HG03060 (cell line): ENCODE data around the gene ALOXE3.
A peak's percentile ranks its signal among the peaks of the same experiment; 100 is the strongest.
"Not testable (repeated sequence)": the region's sequence is repeated elsewhere in the genome, so short reads cannot be mapped to it uniquely, and the experiment has no call there.

Experiments used
- ATAC-seq: cut with Tn5 transposase; IDR thresholded peaks from one replicate; pipeline ENCODE4 v1.9.1; 2021; ENCODE audit warnings: low read depth, moderate number of reproducible peaks; ENCODE audit not compliant: unreplicated experiment

Gene ALOXE3

DNA sequence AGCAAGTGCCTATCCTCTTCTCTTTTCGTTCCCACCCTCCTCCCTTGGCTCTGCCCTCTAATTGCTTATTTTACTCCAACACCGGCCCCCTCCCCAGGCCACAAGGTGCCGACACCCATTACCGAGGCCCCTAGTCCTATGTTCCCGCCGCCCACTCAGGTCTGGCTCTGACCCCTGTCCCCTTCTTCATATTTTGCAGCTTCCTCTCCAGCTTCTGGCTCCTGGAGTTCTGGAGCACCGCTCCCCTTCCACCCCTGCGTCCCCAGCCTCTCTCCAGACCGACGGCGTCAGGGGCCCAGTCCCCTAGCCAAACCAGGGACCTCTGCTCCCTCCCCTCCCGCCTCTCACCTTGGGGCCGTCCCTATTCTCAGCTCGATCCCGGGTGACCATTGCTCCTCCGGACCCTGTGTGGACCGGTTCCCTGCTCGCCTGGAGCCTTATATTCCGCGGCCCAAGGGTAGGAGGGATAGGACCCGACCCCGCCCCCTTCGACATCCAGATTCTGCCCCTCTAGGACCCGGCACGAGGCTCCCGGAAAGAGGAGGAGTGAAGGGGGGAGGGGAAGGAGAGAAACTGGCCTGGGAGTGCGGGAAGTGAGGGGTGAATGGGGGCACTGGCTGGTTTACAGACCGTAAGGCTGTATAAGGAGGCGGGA, 5.5 kb upstream of the ALOXE3 start, which contains the start of gene HES7:
Gene HES7 (minus strand): TSS at position 412 of the 655 bp plus-strand sequence. CDS start 22 bp downstream, at position 390.
- no peak for ATAC-seq

- no peak for ATAC-seq
Measured at GRCh38 chr17:8122924-8123694, 4.8 kb upstream of the ALOXE3 start.

GRCh38 chr17:8122422-8122923, 4.2 kb upstream of the ALOXE3 start:
- no peak for ATAC-seq

- ATAC-seq, result no peak
Measured at GRCh38 chr17:8121681-8122421, 3.5 kb upstream of the ALOXE3 start.

GRCh38 chr17:8121407-8121680, 3.0 kb upstream of the ALOXE3 start:
- no peak for ATAC-seq

- ATAC-seq, result peak; percentile 2
Measured at GRCh38 chr17:8120520-8121406, 2.4 kb upstream of the ALOXE3 start.

DNA sequence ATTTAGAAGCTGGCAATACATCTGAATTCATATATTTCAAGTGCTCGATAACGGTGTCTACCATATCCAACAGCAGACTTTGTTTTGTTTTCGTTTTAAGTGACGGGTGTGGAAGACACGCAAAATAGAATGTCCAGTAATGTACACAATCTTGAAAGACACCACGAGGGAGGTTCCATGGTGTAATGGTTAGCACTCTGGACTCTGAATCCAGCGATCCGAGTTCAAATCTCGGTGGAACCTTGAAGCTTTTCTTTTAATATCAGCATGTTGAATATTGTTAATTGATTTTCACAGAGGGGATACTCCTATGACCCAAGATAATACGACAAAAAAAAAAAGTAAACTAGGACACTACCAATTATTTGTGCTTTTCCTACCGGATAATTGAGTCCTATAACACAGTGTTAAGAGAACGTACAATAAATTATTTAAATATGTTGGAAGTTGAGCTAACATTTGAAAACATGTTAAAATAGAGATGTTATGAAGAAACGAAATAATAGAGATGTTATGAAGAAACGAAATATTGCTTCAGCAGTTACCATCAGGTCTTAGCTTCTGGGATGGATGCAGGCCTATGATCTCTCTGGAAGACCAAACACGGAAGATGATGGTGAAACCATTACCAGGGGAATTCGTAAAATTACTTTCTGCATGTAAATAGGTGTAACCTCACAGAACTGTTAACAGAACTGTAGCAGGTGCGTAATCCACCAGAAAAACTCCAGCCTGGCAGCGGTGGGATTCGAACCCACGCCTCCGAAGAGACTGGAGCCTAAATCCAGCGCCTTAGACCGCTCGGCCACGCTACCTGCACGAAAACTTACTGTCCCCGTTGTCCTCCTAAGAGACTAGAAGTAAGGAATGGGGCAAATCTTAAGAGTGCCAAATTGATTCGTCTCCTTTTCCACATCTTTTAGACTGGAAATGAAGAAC, 1.5 kb upstream of the ALOXE3 start:
- peak; percentile 45 for ATAC-seq

DNA sequence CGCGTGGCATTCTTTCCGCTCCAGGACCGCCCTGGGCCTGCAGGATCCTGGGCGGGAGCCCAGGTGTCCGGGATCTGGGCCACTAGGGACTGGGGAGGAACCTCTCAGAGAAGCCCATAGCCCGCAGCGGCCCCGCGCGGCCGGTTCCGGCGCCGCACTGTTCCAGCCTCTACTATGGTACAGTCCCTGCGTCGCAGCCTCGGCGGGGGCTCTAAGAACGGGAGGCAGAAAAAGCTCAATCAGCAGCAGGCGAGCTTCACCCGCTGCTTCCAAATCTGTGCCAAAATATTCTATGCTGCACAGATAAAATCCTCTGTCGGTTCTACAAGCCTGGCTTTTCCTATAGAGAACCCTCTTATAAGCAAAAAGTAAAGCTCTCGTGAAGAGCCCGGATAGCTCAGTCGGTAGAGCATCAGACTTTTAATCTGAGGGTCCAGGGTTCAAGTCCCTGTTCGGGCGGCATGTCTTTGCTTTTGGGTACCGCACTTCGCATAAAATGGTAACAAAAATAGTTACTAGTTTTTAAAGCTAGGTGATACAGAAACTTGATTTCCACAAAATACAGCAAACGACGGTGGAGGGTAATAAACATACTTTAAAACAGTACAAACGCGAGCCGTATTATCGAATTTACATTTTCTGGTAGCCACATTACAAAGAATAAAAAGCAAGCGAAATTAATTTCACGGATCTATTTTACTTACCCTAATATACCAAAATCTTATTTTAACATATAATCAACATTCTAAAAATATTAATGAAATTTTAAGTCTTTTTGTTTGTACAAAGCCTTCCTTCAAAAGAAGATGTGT, 661 bp upstream of the ALOXE3 start:
- no peak for ATAC-seq

GRCh38 chr17:8117367-8117979, 841 bp downstream of the ALOXE3 start:
- no peak for ATAC-seq

- no peak for ATAC-seq
Measured at GRCh38 chr17:8116776-8117175, 1.5 kb downstream of the ALOXE3 start.

DNA sequence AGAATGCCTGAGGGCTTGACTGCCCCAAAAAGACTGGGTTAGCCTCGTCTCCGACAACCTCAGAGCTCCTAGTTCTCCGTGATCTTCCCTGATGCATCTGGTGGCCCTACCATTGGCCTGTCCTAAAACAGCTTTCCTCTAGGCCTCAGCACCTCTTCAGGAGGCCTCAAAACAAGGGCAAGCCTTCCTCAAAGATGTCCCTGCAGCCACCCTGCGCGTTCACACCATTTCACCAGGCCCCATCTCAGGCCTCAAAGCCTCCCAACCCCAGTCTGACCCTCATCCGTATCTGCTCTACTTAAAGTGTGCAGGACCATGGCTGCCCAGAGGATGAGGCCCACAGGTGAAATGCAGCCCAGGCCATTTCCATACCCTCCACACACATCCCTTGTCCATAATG, 7.4 kb downstream of the ALOXE3 start:
- no peak for ATAC-seq

DNA sequence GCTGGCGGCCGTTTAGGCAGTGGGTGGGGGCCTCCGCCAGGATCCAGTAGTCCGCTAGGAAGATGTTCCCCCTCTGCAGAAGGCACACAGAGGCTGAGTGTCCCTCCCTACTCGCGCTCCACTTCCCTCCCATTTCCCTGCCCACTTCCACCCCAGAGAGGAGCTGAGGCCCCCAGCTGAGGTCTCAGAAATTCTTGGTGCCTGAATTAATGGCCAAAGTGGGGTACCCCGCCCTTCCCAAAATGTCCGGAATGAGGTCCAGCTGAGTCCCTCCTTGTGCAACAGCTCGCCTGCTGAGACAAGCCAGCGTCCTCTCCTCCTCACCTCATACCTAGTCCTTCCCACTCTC, 7.9 kb downstream of the ALOXE3 start:
- ATAC-seq, result no peak

GRCh38 chr17:8109661-8110455, 8.5 kb downstream of the ALOXE3 start:
- no peak for ATAC-seq

DNA sequence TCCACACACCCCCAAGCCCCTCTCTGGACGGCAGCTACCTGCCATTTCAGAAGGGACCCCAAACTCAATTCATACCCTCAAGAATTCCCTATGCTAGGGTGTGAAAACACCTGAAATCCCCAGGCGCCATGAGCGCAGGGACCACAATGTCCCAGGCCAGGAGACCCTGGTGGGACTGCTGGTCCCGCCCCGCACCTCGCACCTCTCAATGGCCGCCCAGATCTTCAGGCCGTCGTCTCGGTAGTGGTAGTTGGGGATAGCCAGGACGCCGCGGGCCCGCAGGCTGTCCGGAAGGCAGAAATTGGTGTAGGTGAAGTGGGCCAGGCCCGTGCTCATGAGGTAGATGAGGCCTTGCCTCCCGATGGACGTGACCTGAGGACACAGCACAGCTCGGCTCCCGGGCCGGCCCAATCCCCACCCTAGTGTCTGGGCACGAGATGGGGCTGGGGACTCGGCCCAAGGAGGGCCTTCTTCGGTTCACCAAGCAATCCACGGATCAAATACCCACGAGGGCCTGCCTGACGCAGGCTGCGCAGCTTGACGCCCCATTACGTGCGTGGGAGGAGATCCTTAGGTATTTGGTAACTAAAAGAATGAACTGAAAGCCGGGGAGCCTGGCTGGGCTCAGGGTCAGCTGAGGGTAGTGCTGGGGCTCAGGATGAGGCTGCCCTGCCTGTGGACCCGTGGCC, 9.2 kb downstream of the ALOXE3 start:
- ATAC-seq, result no peak

GRCh38 chr17:8106980-8107379, 11.3 kb downstream of the ALOXE3 start:
- ATAC-seq, result not testable (repeated sequence)

GRCh38 chr17:8105957-8106398, 12.3 kb downstream of the ALOXE3 start:
- no peak for ATAC-seq

DNA sequence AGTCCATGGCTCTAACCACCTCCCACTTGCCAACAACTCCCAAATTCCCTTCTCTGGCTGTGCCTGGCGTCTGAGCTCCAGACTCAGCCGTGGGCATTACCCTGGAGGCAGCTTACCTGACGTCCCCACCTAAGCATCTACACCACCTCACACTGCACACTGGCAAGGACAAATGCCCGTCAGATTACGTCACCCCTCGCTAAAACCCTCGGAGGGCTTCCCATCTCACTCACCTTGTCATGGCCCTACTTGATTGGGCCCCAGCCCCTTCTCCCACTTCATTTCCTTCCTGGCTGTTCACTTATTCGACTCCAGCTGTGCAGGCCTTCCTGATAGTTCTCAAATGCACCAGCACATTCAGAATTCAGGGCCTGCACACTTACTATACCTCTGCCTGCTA, 13.4 kb downstream of the ALOXE3 start:
- no peak for ATAC-seq
